Natural killer cell (primary cell): Measurements from ENCODE around the gene SNED1. TPM values are rescaled to one million over a fixed set of nuclear protein-coding genes. Genes with fewer than 3 reads are reported as not detected.
A peak's percentile ranks its signal among the peaks of the same experiment; 100 is the strongest.

Source experiments
- ATAC-seq, 3 donors: fragments of 150-1000 bp in 2 of 3; fragments of 200-7000 bp in 1 of 3; cut with Tn5 transposase; 1 replicate in 1 of 3; 2 replicates in 2 of 3; pipeline ENCODE4 v1.10.0; 2021; ENCODE audit warnings: mild to moderate bottlenecking in 2 of 3, moderate library complexity in 2 of 3
- DNase-seq, 2 donors: peaks; one replicate each; pipeline versions ENCODE4 v3.0.0 to v3.0.0-alpha.2; 2013 to 2021; ENCODE audit warnings: mixed read lengths in 1 of 2
- H3K27ac ChIP-seq: one replicate; pipeline ENCODE4 v1.5.1; 2013; ENCODE audit warnings: mild to moderate bottlenecking, low read length
- H3K27me3 ChIP-seq: one replicate; pipeline ENCODE4 v1.6.1; 2013; ENCODE audit warnings: low read length; ENCODE audit not compliant: control insufficient read depth, insufficient read depth
- H3K36me3 ChIP-seq: one replicate; pipeline ENCODE4 v1.6.1; 2013; ENCODE audit warnings: low read length; ENCODE audit not compliant: control insufficient read depth, insufficient read depth
- H3K4me1 ChIP-seq: one replicate; pipeline ENCODE4 v1.6.1; 2013; ENCODE audit warnings: low read length; ENCODE audit not compliant: control insufficient read depth, insufficient read depth
- H3K4me3 ChIP-seq: one replicate; pipeline ENCODE4 v1.5.1; 2013; ENCODE audit warnings: low read length
- H3K9me3 ChIP-seq: one replicate; pipeline ENCODE4 v1.6.1; 2013; ENCODE audit warnings: low read length; ENCODE audit not compliant: control insufficient read depth, insufficient read depth
- H3K27ac Mint-ChIP-seq, 2 donors: one replicate each; pipeline ENCODE4 v1.8.0; 2022; ENCODE audit warnings: mild to moderate bottlenecking in 2 of 2, mixed read lengths in 2 of 2, moderate library complexity in 1 of 2
- H3K27me3 Mint-ChIP-seq, 2 donors: one replicate each; pipeline ENCODE4 v1.8.0; 2022; ENCODE audit warnings: low read depth in 2 of 2, mixed read lengths in 2 of 2
- H3K36me3 Mint-ChIP-seq: one replicate; pipeline ENCODE4 v1.8.0; 2022; ENCODE audit warnings: mixed read lengths
- H3K4me1 Mint-ChIP-seq, 2 donors: one replicate each; pipeline ENCODE4 v1.8.0; 2022; ENCODE audit warnings: mixed read lengths in 2 of 2
- H3K4me3 Mint-ChIP-seq: one replicate; pipeline ENCODE4 v1.8.0; 2022; ENCODE audit warnings: mild to moderate bottlenecking, moderate library complexity, mixed read lengths
- H3K9me3 Mint-ChIP-seq, 2 donors: one replicate each; pipeline ENCODE4 v1.8.0; 2022; ENCODE audit warnings: mixed read lengths in 2 of 2
- CTCF ChIP-seq: fragments of 200-600 bp; IDR thresholded peaks from one replicate; pipeline ENCODE4 v1.8.0; 2022; ENCODE audit warnings: antibody characterized with exemption
- WGBS: methylation state at CpG from one replicate; pipeline ENCODE4 v1.1.7; 2013; ENCODE audit warnings: missing lambda C conversion rate; ENCODE audit not compliant: insufficient coverage; 5-methylcytosine and 5-hydroxymethylcytosine counted together
- intact Hi-C: fragments of 100-400 bp; cut with micrococcal nuclease; formaldehyde crosslinking; loops from one replicate; pipeline ENCODE4 v1.14.2; 2022
- total RNA-seq, 4 donors: library from RNA; stranded (reverse); fragments of 120-200 nt in 1 of 4; gene quantifications; one replicate each; pipeline versions ENCODE4 v1.2.3 to v1.2.4, GENCODE V29; 2013 to 2022

The SNED1 gene
- total RNA-seq, 3 donors from 2014 or later (not counting 1 experiment from before 2014, with no cell fraction given), result 0.97 to 4.9 (median 2.5) TPM

DNA sequence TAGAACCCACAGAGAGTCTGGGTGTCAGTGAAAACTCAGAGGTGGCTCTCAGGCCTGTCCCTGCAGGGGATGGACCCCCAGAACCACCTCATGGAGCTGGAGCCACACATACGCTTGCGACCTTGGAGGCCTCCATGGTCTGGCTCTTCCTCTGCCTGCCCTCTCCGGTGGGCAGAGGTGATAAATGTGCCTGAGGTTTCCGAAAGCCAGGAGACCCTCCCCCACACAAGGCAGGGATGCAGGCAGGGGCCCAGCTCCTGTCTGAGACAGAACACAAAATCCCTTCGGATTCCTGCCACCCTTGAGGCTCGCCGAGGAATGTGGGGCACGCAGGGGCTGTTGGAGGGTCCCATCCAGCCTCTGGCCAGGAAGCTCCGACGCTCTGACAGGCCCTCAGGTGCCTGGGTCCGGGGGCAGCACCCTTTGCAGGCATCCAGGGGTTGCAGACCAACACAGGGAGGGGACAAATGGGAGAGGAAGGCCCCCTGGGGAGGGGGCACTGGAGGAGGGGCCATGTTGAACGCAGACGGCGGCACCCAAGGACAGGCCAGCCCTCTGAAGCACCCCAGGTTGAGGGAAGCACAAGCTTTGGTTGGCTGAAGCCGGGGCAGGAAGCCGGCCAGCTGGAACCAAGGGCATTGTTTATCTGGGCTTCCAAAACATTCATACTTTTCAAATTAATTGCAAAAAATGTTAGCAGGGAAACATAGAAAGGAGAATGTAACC, 4.1 kb upstream of the SNED1 start:
- no peaks in the 10 kb centered on the region for H3K36me3 ChIP-seq
- H3K27me3 ChIP-seq, result peaks cover 1% of the 10 kb centered on the region
- H3K4me1 Mint-ChIP-seq, result peaks cover 0 to 4% of the 10 kb centered on the region in 2 donors

GRCh38 chr2:240995041-240996021, 3.1 kb upstream of the SNED1 start:
- Mint-ChIP-seq H3K4me3 (no peak overlapping the region), H3K27ac (no peak overlapping the region), H3K27me3 (peaks cover 11 to 19% of the 10 kb centered on the region in 2 donors), H3K36me3 (no peaks in the 10 kb centered on the region), H3K4me1 (peaks cover 0 to 9% of the 10 kb centered on the region in 2 donors), H3K9me3 (no peaks in the 10 kb centered on the region)
- Histone ChIP-seq H3K27ac (no peak overlapping the region), H3K36me3 (no peaks in the 10 kb centered on the region), H3K27me3 (peaks cover 5% of the 10 kb centered on the region), H3K9me3 (no peaks in the 10 kb centered on the region), H3K4me3 (no peak overlapping the region), H3K4me1 (peaks cover 7% of the 10 kb centered on the region)
- 59% methylated on average over 24 of the region's 24 CpGs for WGBS
- intact Hi-C loops, result no loop called here
- DNase-seq (no peak), ATAC-seq (no peak)
- no peak for TF ChIP-seq CTCF

More for the DNA sequence above, 4.1 kb upstream of the SNED1 start:
- Histone ChIP-seq H3K27ac (no peak overlapping the region), H3K4me3 (no peak overlapping the region), H3K4me1 (peaks cover 7% of the 10 kb centered on the region), H3K9me3 (no peaks in the 10 kb centered on the region)
- peak in 1 of 2 donors; percentile 8 for DNase-seq
- TF ChIP-seq CTCF, result no peak
- intact Hi-C loops, result no loop called here
- 87% methylated on average over 16 of the region's 16 CpGs for WGBS
- Mint-ChIP-seq H3K27me3 (peaks cover 5 to 10% of the 10 kb centered on the region in 2 donors), H3K27ac (no peak overlapping the region), H3K36me3 (no peaks in the 10 kb centered on the region), H3K9me3 (no peaks in the 10 kb centered on the region), H3K4me3 (no peak overlapping the region)
- no peak for ATAC-seq

- no peaks in the 10 kb centered on the region for H3K36me3 ChIP-seq
- 72% methylated on average over 19 of the region's 19 CpGs for WGBS
- intact Hi-C loops, result no loop called here
- DNase-seq (no peak), ATAC-seq (no peak)
- H3K4me1 Mint-ChIP-seq, result peaks cover 0 to 9% of the 10 kb centered on the region in 2 donors
- no peak overlapping the region for H3K4me3 ChIP-seq
- no peak overlapping the region for H3K4me3 Mint-ChIP-seq
- H3K27ac Mint-ChIP-seq, result no peak overlapping the region
- no peaks in the 10 kb centered on the region for H3K9me3 Mint-ChIP-seq
- no peaks in the 10 kb centered on the region for H3K36me3 Mint-ChIP-seq
- peaks cover 11 to 23% of the 10 kb centered on the region in 2 donors for H3K27me3 Mint-ChIP-seq
- peaks cover 7% of the 10 kb centered on the region for H3K4me1 ChIP-seq
- no peak for TF ChIP-seq CTCF
- no peak overlapping the region for H3K27ac ChIP-seq
- no peaks in the 10 kb centered on the region for H3K9me3 ChIP-seq
- peaks cover 6% of the 10 kb centered on the region for H3K27me3 ChIP-seq
Measured at GRCh38 chr2:240996161-240996833, 2.1 kb upstream of the SNED1 start.
